ENCODE measurements around the gene BTBD1. TPM values are rescaled to one million over a fixed set of nuclear protein-coding genes. Genes with fewer than 3 reads are reported as not detected.

The BTBD1 gene
- total RNA-seq, 1 experiment from 2014 or later: 83.9 TPM

- Histone ChIP-seq H2AFZ (ENCODE audit: low read length) (no peak overlapping the region), H3K36me3 (ENCODE audit: low read depth, low read length) (no peaks in the 10 kb centered on the region), H3K4me1 (ENCODE audit: insufficient read depth, low read length) (no peaks in the 10 kb centered on the region), H3K9me2 (replicated peaks; ENCODE audit: low read length) (no peaks in the 10 kb centered on the region), H3K9ac (ENCODE audit: low read length) (no peak overlapping the region), H3K4me3 (ENCODE audit: low read length) (no peak overlapping the region), H3K27ac (ENCODE audit: low read length) (no peak overlapping the region), H3K79me2 (ENCODE audit: low read length) (no peaks in the 10 kb centered on the region), H3K4me2 (ENCODE audit: low read length) (no peak overlapping the region), H4K20me1 (ENCODE audit: low read length) (no peaks in the 10 kb centered on the region), H3K27me3 (ENCODE audit: low read length) (no peaks in the 10 kb centered on the region), H3F3A (ENCODE audit: low read length, unreplicated experiment) (no peaks in the 10 kb centered on the region), H3K9me3 (ENCODE audit: low read length) (no peaks in the 10 kb centered on the region)
- intact Hi-C loops (cut with micrococcal nuclease): no loop called here
- BruUV-seq (replicated peaks): no TSS peak
- ATAC-seq (no peak), DNase-seq (no peak)
- TF ChIP-seq EZH2 (IDR thresholded peaks at IDR 0.05; ENCODE audit: low read length, unreplicated experiment) (no peak), CTCF (conservative IDR thresholded peaks at IDR 0.05; ENCODE audit: low read depth, low read length) (no peak), EZH2phosphoT487 (IDR thresholded peaks at IDR 0.05; ENCODE audit: borderline replicate concordance, low read length) (no peak)
- ChIA-PET CTCF (no interaction called here), POLR2A (ENCODE audit: unreplicated experiment) (no interaction called here)
These were observed 97.7 kb downstream of the BTBD1 start for GRCh38 chr15:82969353-82969752.

GRCh38 chr15:82968066-82968465 lies 99.0 kb downstream of the BTBD1 start:
- Histone ChIP-seq H3K4me1 (ENCODE audit: insufficient read depth, low read length) (no peaks in the 10 kb centered on the region), H2AFZ (ENCODE audit: low read length) (no peak overlapping the region), H3F3A (ENCODE audit: low read length, unreplicated experiment) (no peaks in the 10 kb centered on the region), H3K9ac (ENCODE audit: low read length) (no peak overlapping the region), H3K27me3 (ENCODE audit: low read length) (no peaks in the 10 kb centered on the region), H3K79me2 (ENCODE audit: low read length) (no peaks in the 10 kb centered on the region), H3K4me2 (ENCODE audit: low read length) (no peak overlapping the region), H3K9me3 (ENCODE audit: low read length) (no peaks in the 10 kb centered on the region), H3K9me2 (replicated peaks; ENCODE audit: low read length) (no peaks in the 10 kb centered on the region), H4K20me1 (ENCODE audit: low read length) (no peaks in the 10 kb centered on the region), H3K36me3 (ENCODE audit: low read depth, low read length) (no peaks in the 10 kb centered on the region), H3K4me3 (ENCODE audit: low read length) (no peak overlapping the region), H3K27ac (ENCODE audit: low read length) (no peak overlapping the region)
- POLR2A ChIA-PET (ENCODE audit: unreplicated experiment): no interaction called here
- no peak for DNase-seq
- intact Hi-C loops (cut with micrococcal nuclease): no loop called here
- TF ChIP-seq CTCF (conservative IDR thresholded peaks at IDR 0.05; ENCODE audit: low read depth, low read length) (no peak), EZH2phosphoT487 (IDR thresholded peaks at IDR 0.05; ENCODE audit: borderline replicate concordance, low read length) (no peak), EZH2 (IDR thresholded peaks at IDR 0.05; ENCODE audit: low read length, unreplicated experiment) (no peak)
- ATAC-seq: no peak
- no TSS peak for BruUV-seq (replicated peaks)
- CTCF ChIA-PET: no interaction called here

GRCh38 chr15:82966671-82967071 lies 100.4 kb downstream of the BTBD1 start:
- CTCF ChIA-PET: no interaction called here

More at GRCh38 chr15:82966671-82967071, 100.4 kb downstream of the BTBD1 start:
- Histone ChIP-seq H3K4me1 (ENCODE audit: insufficient read depth, low read length) (no peaks in the 10 kb centered on the region), H3K27ac (ENCODE audit: low read length) (no peak overlapping the region), H3K79me2 (ENCODE audit: low read length) (no peaks in the 10 kb centered on the region), H3K9me2 (replicated peaks; ENCODE audit: low read length) (no peaks in the 10 kb centered on the region), H3K9me3 (ENCODE audit: low read length) (no peaks in the 10 kb centered on the region), H3K27me3 (ENCODE audit: low read length) (no peaks in the 10 kb centered on the region), H4K20me1 (ENCODE audit: low read length) (no peaks in the 10 kb centered on the region), H3K4me3 (ENCODE audit: low read length) (no peak overlapping the region), H3K4me2 (ENCODE audit: low read length) (no peak overlapping the region), H3K36me3 (ENCODE audit: low read depth, low read length) (no peaks in the 10 kb centered on the region), H3K9ac (ENCODE audit: low read length) (no peak overlapping the region), H2AFZ (ENCODE audit: low read length) (no peak overlapping the region), H3F3A (ENCODE audit: low read length, unreplicated experiment) (no peaks in the 10 kb centered on the region)
- BruUV-seq (replicated peaks): no TSS peak
- intact Hi-C loops (cut with micrococcal nuclease): no loop called here
- TF ChIP-seq EZH2phosphoT487 (IDR thresholded peaks at IDR 0.05; ENCODE audit: borderline replicate concordance, low read length) (no peak), EZH2 (IDR thresholded peaks at IDR 0.05; ENCODE audit: low read length, unreplicated experiment) (no peak), CTCF (conservative IDR thresholded peaks at IDR 0.05; ENCODE audit: low read depth, low read length) (no peak)
- POLR2A ChIA-PET (ENCODE audit: unreplicated experiment): no interaction called here
- ATAC-seq (no peak), DNase-seq (no peak)

Small RNA genes within 50 kb of the gene (microRNA-seq; reads per million reads assigned to microRNA genes)
- not detected for gene MIR4515 (ENCODE audit: unreplicated experiment)

Other genes starting within 250 kb of the BTBD1 start
- 22.6 and 29.5 TPM in 2 replicates for gene HOMER2, start 114.5 kb downstream of the BTBD1 start, total RNA-seq (2014; rRNA removed)
- gene RAMAC, start 81.0 kb downstream of the BTBD1 start, total RNA-seq (2014; rRNA removed): 33.6 and 43.8 TPM in 2 replicates
- gene C15orf40, start 55.6 kb downstream of the BTBD1 start, total RNA-seq (2014; rRNA removed): 10.3 and 25.8 TPM in 2 replicates
- not detected in 2 replicates for gene TM6SF1, start 40.4 kb upstream of the BTBD1 start, total RNA-seq (2014; rRNA removed)
- 38.4 and 49.4 TPM in 2 replicates for gene HDGFL3, start 140.6 kb upstream of the BTBD1 start, total RNA-seq (2014; rRNA removed)
- gene BNC1, start 217.4 kb upstream of the BTBD1 start, total RNA-seq (2014; rRNA removed): 0.92 and 2.4 TPM in 2 replicates